GM12878 (cell line): ENCODE data around the gene NEGR1. TPM values are rescaled to one million over a fixed set of nuclear protein-coding genes. Genes with fewer than 3 reads are reported as not detected.

Source experiments
- ATAC-seq: fragments of 200-7000 bp; cut with Tn5 transposase; 3 replicates; pipeline ENCODE4 v1.9.1; 2020; ENCODE audit warnings: mild to moderate bottlenecking, moderate library complexity
- BruUV-seq: library from RNA; stranded (reverse); fragments of 400-500 nt; replicated peaks from 2 replicates; lab custom pipeline; 2021; lab: Mats Ljungman, UMichigan
- CTCF ChIA-PET: fragments of 300-600 bp; sonication (Branson Sonifier 250); formaldehyde crosslinking; extraction: SDS; loops from one replicate; lab custom pipeline; 2021; ENCODE audit warnings: inconsistent platforms; lab: Yijun Ruan, JAX
- POLR2A ChIA-PET: fragments of 350-600 bp; formaldehyde crosslinking; extraction: SDS; loops from one replicate; lab custom pipeline; 2021; ENCODE audit warnings: inconsistent platforms; lab: Charles Lee
- RAD21 ChIA-PET: fragments of 300-600 bp; sonication (Branson Sonifier 250); formaldehyde crosslinking; loops from one replicate; lab custom pipeline; 2023; ENCODE audit warnings: antibody characterized with exemption; ENCODE audit not compliant: unreplicated experiment; lab: Charles Lee
- SMC1A ChIA-PET: fragments of 300-600 bp; sonication (Branson Sonifier 250); formaldehyde crosslinking; loops from one replicate; lab custom pipeline; 2023; ENCODE audit not compliant: unreplicated experiment, uncharacterized antibody; lab: Charles Lee
- DNase-seq: peaks from one replicate; pipeline ENCODE4 v3.0.0-alpha.2; 2011; ENCODE audit warnings: low read depth, low spot score
- FAIRE-seq: peaks from 3 replicates; lab custom pipeline; 2011; peaks lifted over from hg19 to GRCh38; lab: Jason Lieb, UNC
- H2AFZ ChIP-seq: 2 replicates; pipeline ENCODE4 v1.6.0; 2011; ENCODE audit warnings: low read depth, low read length, control low read depth; ENCODE audit not compliant: control insufficient read depth
- H3K27ac ChIP-seq: 2 replicates; pipeline ENCODE4 v1.5.1; 2011; ENCODE audit warnings: control low read depth; ENCODE audit not compliant: control insufficient read depth, insufficient read depth
- H3K27me3 ChIP-seq, 2 experiments: replicated peaks in 1 of 2; 2 replicates each; pipeline versions ENCODE4 v1.6.0 to v1.6.1; 2011; ENCODE audit warnings: low read length in 1 of 2; ENCODE audit not compliant: control insufficient read depth in 2 of 2, insufficient read depth in 2 of 2
- H3K36me3 ChIP-seq, 2 experiments: 2 replicates each; pipeline ENCODE4 v1.5.1; 2011; ENCODE audit warnings: low read length in 1 of 2; ENCODE audit not compliant: control insufficient read depth in 2 of 2, insufficient read depth in 2 of 2
- H3K4me1 ChIP-seq: 2 replicates; pipeline ENCODE4 v1.6.1; 2011; ENCODE audit warnings: mild to moderate bottlenecking, low read length, moderate library complexity, mixed read lengths; ENCODE audit not compliant: control insufficient read depth, insufficient read depth
- H3K4me2 ChIP-seq: 2 replicates; pipeline ENCODE4 v1.6.0; 2011; ENCODE audit warnings: control low read depth; ENCODE audit not compliant: control insufficient read depth, insufficient read depth
- H3K4me3 ChIP-seq: fragments of 200-600 bp; sonication (generic); 2 replicates; pipeline ENCODE4 v1.5.1; 2016
- H3K79me2 ChIP-seq: 2 replicates; pipeline ENCODE4 v1.6.0; 2011; ENCODE audit warnings: low read length; ENCODE audit not compliant: control insufficient read depth, insufficient read depth
- H3K9ac ChIP-seq: 2 replicates; pipeline ENCODE4 v1.8.0; 2011; ENCODE audit warnings: low read length, control low read depth, mixed read lengths; ENCODE audit not compliant: control insufficient read depth, insufficient read depth
- H3K9me3 ChIP-seq: replicated peaks from 3 replicates; pipeline ENCODE4 v1.5.1; 2011; ENCODE audit warnings: mild to moderate bottlenecking, low read length; ENCODE audit not compliant: control insufficient read depth, insufficient read depth
- H4K20me1 ChIP-seq: 2 replicates; pipeline ENCODE4 v1.6.0; 2011; ENCODE audit not compliant: control insufficient read depth, insufficient read depth
- ATF7 ChIP-seq: fragments of 450-650 bp; IDR thresholded peaks from 2 replicates; pipeline ENCODE4 v1.6.1; 2016; ENCODE audit warnings: low read depth, mild to moderate bottlenecking
- CBFB ChIP-seq: IDR thresholded peaks from 2 replicates; pipeline ENCODE4 v1.6.1; 2016; ENCODE audit warnings: antibody characterized with exemption, low read depth
- GABPA ChIP-seq: IDR thresholded peaks from 2 replicates; pipeline ENCODE4 v1.6.1; 2014; ENCODE audit warnings: antibody characterized with exemption, low read depth, mild to moderate bottlenecking, inconsistent platforms
- JUND ChIP-seq: IDR thresholded peaks from 2 replicates; pipeline ENCODE4 v1.6.1; 2012; ENCODE audit warnings: low read depth, mild to moderate bottlenecking, low read length, improper control_type of control experiment, moderate library complexity
- POLR2AphosphoS2 ChIP-seq: IDR thresholded peaks from 2 replicates; pipeline ENCODE4 v1.6.1; 2011; ENCODE audit warnings: low read depth, mild to moderate bottlenecking, low read length, improper control_type of control experiment, moderate library complexity
- SPI1 ChIP-seq: IDR thresholded peaks from 2 replicates; pipeline ENCODE4 v1.6.1; 2011; ENCODE audit warnings: low read depth, mild to moderate bottlenecking, low read length, moderate library complexity, borderline replicate concordance; ENCODE audit not compliant: insufficient read depth
- WGBS: methylation state at CpG from one replicate; pipeline ENCODE4 v1.1.6; 2016; ENCODE audit warnings: low lambda C conversion rate; ENCODE audit not compliant: insufficient replicate concordance, insufficient coverage; ENCODE audit errors: missing lambda C conversion rate; 5-methylcytosine and 5-hydroxymethylcytosine counted together
- in situ Hi-C: fragments of 300-500 bp; cut with MboI; formaldehyde crosslinking; loops from 9 replicates; pipeline ENCODE4 v1.14.3; 2018; ENCODE audit warnings: mixed read lengths
- intact Hi-C: fragments of 100-400 bp; cut with micrococcal nuclease; formaldehyde crosslinking; loops from one replicate; pipeline ENCODE4 v1.14.2; 2022; ENCODE audit not compliant: unreplicated experiment
- polyA plus RNA-seq, 11 experiments: library from polyadenylated mRNA; depleted of rRNA in 4 of 11; unstranded in 6 of 11; stranded (reverse) in 5 of 11; fragments of >200 nt; fragmentation: Nextera tagmentation in 4 of 11; fragmentation: Illumina TruSeq in 1 of 11; extraction: Ambion mirVana in 4 of 11; extraction: Trizol in 1 of 11; gene quantifications; 1 replicate in 1 of 11; 2 replicates in 10 of 11; pipeline versions ENCODE4 v1.2.1 to v1.2.3, GENCODE V29; 2011 to 2016; ENCODE audit warnings: inconsistent platforms in 2 of 11, missing spikeins in 2 of 11, low read depth in 1 of 11
- total RNA-seq, 4 experiments: library from RNA; depleted of rRNA in 3 of 4; stranded (reverse); fragments of >200 nt in 3 of 4; fragmentation: Illumina TruSeq in 1 of 4; extraction: Trizol in 1 of 4; gene quantifications; 2 replicates each; pipeline versions ENCODE4 v1.2.1 to v1.2.3, GENCODE V29; 2013 to 2021
- TF ChIP-seq, protein P1 (sequence below): fragments of 450-650 bp; IDR thresholded peaks from 2 replicates; pipeline ENCODE4 v1.6.1; 2017; ENCODE audit warnings: borderline replicate concordance
- TF ChIP-seq, protein P2 (sequence below): fragments of 450-650 bp; conservative IDR thresholded peaks from 2 replicates; pipeline ENCODE4 v1.6.1; 2017; ENCODE audit warnings: mild to moderate bottlenecking, moderate library complexity

The NEGR1 gene
- total and polyA plus RNA-seq, 10 of the 15 experiments (the other 5 are each of a cell fraction or from before 2014, with no cell fraction given) = under 0.01 to 0.03 (median 0.01) TPM; not detected in 7

DNA sequence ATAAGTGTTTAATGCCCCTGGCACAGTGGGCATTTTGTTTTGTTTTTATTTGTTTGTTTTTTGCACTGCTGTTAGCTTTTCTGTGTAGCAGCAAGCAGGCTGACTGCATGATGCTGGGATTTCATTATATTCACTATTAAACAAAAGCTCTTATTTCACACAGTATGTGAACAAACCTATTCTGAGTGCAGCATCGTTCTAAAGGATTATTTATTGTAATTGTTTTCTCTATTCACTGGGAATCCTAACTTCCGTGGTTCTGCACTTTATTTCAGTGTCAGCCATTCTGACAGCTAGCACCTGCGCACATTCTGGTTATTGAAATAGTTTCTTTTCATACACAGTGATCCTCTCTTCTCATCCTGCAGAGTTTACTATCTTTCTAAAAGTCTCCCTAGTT lies 595.0 kb downstream of the NEGR1 start (continued):
- TF ChIP-seq, protein P1, sequence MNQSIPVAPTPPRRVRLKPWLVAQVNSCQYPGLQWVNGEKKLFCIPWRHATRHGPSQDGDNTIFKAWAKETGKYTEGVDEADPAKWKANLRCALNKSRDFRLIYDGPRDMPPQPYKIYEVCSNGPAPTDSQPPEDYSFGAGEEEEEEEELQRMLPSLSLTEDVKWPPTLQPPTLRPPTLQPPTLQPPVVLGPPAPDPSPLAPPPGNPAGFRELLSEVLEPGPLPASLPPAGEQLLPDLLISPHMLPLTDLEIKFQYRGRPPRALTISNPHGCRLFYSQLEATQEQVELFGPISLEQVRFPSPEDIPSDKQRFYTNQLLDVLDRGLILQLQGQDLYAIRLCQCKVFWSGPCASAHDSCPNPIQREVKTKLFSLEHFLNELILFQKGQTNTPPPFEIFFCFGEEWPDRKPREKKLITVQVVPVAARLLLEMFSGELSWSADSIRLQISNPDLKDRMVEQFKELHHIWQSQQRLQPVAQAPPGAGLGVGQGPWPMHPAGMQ = no peak

DNA sequence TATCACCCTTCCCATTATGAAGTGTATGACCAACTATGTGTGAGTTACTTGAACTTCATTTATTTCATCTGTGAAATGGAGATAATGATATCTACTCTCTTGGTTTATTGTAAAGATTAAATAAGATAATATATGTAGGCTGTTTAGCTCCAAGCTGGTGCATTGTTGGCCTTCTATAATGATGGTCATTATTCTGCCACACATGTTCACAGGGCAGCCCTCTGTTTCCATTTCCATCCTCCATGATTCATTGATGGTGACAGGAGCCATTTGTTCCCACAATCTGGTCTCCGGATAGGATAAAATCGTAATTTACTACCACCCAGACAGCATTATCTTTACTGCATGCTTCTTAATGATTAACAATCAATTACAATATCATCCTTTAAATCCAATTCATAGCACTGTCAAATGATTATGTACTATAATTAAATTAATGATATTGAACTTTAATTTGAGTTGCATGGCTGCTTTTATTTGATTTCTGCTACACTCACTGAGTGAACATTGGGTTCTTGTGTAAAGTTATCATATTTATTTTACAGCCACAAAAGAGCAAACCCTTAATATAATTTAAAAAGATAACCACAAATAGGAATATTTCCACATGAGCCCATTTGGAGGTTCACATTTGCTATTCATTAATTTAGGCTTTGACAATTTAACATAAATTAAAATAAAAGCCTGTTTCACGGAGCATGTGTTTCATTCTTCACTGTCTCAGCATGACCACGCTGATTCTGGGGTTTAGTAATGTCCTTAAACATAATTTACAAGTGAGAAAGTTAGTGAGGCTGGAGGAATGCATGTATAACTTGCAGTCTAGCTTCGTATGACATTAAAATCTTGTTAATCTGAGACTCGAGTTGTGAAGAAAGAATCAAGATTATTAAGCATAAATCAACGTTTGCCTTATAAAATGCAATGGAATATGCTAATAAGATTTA lies 605.1 kb downstream of the NEGR1 start:
- Histone ChIP-seq H3K79me2 (no peaks in the 10 kb centered on the region), H3K9ac (no peak overlapping the region), H4K20me1 (no peaks in the 10 kb centered on the region), H3K4me3 (no peak overlapping the region), H3K9me3 (no peaks in the 10 kb centered on the region), H3K4me1 (no peaks in the 10 kb centered on the region), H2AFZ (no peak overlapping the region), H3K27me3 (no peaks in the 10 kb centered on the region), H3K36me3 (no peaks in the 10 kb centered on the region), H3K4me2 (no peak overlapping the region), H3K27ac (no peak overlapping the region)
- ATAC-seq = no peak
- TF ChIP-seq SPI1 = no peak
- TF ChIP-seq JUND = no peak
- TF ChIP-seq, protein P2, sequence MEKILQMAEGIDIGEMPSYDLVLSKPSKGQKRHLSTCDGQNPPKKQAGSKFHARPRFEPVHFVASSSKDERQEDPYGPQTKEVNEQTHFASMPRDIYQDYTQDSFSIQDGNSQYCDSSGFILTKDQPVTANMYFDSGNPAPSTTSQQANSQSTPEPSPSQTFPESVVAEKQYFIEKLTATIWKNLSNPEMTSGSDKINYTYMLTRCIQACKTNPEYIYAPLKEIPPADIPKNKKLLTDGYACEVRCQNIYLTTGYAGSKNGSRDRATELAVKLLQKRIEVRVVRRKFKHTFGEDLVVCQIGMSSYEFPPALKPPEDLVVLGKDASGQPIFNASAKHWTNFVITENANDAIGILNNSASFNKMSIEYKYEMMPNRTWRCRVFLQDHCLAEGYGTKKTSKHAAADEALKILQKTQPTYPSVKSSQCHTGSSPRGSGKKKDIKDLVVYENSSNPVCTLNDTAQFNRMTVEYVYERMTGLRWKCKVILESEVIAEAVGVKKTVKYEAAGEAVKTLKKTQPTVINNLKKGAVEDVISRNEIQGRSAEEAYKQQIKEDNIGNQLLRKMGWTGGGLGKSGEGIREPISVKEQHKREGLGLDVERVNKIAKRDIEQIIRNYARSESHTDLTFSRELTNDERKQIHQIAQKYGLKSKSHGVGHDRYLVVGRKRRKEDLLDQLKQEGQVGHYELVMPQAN = no peak
- TF ChIP-seq ATF7 = no peak
- TF ChIP-seq CBFB = no peak
- TF ChIP-seq POLR2AphosphoS2 = no peak
- TF ChIP-seq GABPA = no peak
- ChIA-PET POLR2A (no interaction called here), CTCF (interaction anchor here (1.1 kb wide), 1 partner anchor 9 kb away, joined by 3 read pairs; no protein-coding TSS in a partner anchor), RAD21 (no interaction called here), SMC1A (no interaction called here)
- 10% methylated on average over 7 of the region's 7 CpGs for WGBS
- FAIRE-seq = no peak
- intact Hi-C loops = no loop called here
- in situ Hi-C loops = no loop called here
- no peak for DNase-seq
- no TSS peak for BruUV-seq
